Neutrophil (primary cell): ENCODE measurements around the gene MS4A15.

Experiments
- H3K27ac ChIP-seq: fragments of 200-600 bp; sonication (generic); 2 replicates; pipeline ENCODE4 v1.5.1; 2016; ENCODE audit warnings: mild to moderate bottlenecking, moderate library complexity
- H3K27me3 ChIP-seq: fragments of 200-600 bp; sonication (generic); 2 replicates; pipeline ENCODE4 v1.6.0; 2016; ENCODE audit warnings: mild to moderate bottlenecking
- H3K36me3 ChIP-seq: fragments of 200-600 bp; sonication (generic); 2 replicates; pipeline ENCODE4 v1.5.1; 2017
- H3K4me1 ChIP-seq, 2 experiments: fragments of 200-600 bp in 1 of 2; sonication (generic) in 1 of 2; 1 replicate in 1 of 2; 2 replicates in 1 of 2; pipeline versions ENCODE4 v1.5.1 to v1.6.1; 2013 to 2016; ENCODE audit warnings: low read depth in 1 of 2, low read length in 1 of 2, mild to moderate bottlenecking in 1 of 2, moderate library complexity in 1 of 2; ENCODE audit not compliant: control insufficient read depth in 1 of 2, insufficient read depth in 1 of 2
- H3K4me3 ChIP-seq, 2 experiments: fragments of 200-600 bp in 1 of 2; sonication (generic) in 1 of 2; 1 replicate in 1 of 2; 2 replicates in 1 of 2; pipeline ENCODE4 v1.5.1; 2013 to 2016; ENCODE audit warnings: low read depth in 1 of 2, low read length in 1 of 2, mild to moderate bottlenecking in 1 of 2, moderate library complexity in 1 of 2
- H3K9me3 ChIP-seq: fragments of 200-600 bp; sonication (generic); 2 replicates; pipeline ENCODE4 v1.5.1; 2016
- TF ChIP-seq, protein P1 (sequence below): fragments of 200-600 bp; sonication (generic); IDR thresholded peaks from 2 replicates; pipeline ENCODE4 v1.5.1; 2016; ENCODE audit warnings: antibody characterized with exemption

The MS4A15 gene

DNA sequence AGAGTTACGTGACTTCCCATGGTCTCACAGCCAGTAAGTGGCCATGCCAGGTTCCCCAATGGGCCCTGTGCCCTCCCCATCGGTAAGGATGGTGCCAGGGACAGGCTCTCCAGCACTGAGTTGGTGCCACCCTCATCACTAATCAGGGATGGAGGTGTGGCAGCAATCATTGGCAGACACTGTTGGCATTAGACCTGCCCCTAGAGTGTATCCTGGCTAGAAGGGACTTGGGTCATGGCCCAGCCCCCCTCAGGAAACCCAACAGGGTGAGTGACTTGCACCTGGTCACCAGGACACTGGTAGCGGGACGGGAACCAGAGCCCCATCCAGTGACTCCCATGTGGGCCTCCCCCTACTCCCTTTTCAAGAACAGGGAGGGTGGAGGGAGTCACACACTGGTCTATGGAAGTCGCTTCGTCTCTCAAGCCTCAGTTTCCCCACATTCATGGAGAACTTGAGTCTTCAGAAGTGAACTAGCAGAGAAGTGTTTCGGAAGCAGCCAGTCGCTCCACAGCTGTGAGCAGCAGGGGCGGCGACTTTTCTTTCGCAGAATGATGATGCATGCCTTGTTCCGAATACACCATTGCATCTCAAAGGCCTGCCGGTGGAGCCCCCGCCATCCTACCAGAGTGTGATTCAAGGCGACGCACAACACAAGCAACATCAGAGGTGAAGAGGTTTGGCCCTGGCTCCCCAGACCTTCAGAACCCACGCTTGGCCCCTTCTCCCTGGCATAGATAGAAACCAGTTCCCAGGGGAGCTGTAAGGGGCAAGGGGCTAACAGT, 41.4 kb downstream of the MS4A15 start:
- Histone ChIP-seq H3K36me3 (no peaks in the 10 kb centered on the region), H3K4me1 (no peaks in the 10 kb centered on the region), H3K27me3 (peaks cover 5% of the 10 kb centered on the region), H3K9me3 (no peaks in the 10 kb centered on the region), H3K4me3 (no peak overlapping the region), H3K27ac (no peak overlapping the region)
- TF ChIP-seq, protein P1, sequence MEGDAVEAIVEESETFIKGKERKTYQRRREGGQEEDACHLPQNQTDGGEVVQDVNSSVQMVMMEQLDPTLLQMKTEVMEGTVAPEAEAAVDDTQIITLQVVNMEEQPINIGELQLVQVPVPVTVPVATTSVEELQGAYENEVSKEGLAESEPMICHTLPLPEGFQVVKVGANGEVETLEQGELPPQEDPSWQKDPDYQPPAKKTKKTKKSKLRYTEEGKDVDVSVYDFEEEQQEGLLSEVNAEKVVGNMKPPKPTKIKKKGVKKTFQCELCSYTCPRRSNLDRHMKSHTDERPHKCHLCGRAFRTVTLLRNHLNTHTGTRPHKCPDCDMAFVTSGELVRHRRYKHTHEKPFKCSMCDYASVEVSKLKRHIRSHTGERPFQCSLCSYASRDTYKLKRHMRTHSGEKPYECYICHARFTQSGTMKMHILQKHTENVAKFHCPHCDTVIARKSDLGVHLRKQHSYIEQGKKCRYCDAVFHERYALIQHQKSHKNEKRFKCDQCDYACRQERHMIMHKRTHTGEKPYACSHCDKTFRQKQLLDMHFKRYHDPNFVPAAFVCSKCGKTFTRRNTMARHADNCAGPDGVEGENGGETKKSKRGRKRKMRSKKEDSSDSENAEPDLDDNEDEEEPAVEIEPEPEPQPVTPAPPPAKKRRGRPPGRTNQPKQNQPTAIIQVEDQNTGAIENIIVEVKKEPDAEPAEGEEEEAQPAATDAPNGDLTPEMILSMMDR, result no peak

DNA sequence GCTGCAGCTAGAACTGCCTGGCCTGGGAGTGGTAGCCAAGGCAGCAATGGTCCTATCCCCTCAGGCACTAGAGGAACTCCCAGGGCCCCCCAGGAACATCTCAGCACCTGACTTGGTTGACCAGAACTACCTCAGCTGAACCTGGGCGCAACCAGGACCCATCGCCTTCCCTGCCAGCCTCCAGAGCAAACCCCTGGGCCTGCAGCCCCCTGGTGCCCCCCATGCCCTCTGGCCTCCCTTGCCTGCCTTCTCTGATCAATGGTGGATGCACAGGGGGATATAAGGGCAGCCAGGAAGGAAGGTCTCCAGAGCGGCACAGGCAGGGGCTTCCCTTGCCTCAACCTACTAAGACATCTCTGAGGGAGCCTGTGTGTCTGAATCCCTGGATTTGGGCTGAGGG, 42.0 kb downstream of the MS4A15 start:
- H3K9me3 ChIP-seq, result no peaks in the 10 kb centered on the region
- H3K4me3 ChIP-seq, result no peak overlapping the region
- H3K27me3 ChIP-seq, result peaks cover 5% of the 10 kb centered on the region
- no peaks in the 10 kb centered on the region for H3K4me1 ChIP-seq
- no peak overlapping the region for H3K27ac ChIP-seq
- no peaks in the 10 kb centered on the region for H3K36me3 ChIP-seq
- TF ChIP-seq, protein P1, result no peak

DNA sequence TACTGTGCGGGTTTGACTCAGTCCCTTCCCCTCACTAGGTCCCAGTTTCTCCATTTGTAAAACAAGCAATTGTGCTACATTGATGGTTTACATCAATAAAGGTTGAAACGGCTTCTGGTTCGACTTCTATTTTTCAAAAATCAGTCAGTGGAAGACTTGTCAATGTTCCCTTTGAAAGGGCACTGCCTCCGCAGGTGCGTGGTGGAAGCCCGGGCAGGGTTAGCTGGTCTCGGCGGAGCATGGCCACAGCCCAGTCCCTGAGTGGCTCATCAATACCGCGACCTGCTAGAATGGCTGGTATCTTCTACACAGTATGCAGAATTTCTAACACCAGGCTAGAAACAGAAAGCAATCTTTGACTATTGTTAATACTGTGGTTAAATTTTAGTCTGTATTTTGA, 44.5 kb downstream of the MS4A15 start:
- Histone ChIP-seq H3K4me3 (no peak overlapping the region), H3K36me3 (no peaks in the 10 kb centered on the region), H3K4me1 (no peaks in the 10 kb centered on the region), H3K27me3 (peaks cover 5% of the 10 kb centered on the region), H3K9me3 (no peaks in the 10 kb centered on the region), H3K27ac (no peak overlapping the region)
- TF ChIP-seq, protein P1, result no peak

DNA sequence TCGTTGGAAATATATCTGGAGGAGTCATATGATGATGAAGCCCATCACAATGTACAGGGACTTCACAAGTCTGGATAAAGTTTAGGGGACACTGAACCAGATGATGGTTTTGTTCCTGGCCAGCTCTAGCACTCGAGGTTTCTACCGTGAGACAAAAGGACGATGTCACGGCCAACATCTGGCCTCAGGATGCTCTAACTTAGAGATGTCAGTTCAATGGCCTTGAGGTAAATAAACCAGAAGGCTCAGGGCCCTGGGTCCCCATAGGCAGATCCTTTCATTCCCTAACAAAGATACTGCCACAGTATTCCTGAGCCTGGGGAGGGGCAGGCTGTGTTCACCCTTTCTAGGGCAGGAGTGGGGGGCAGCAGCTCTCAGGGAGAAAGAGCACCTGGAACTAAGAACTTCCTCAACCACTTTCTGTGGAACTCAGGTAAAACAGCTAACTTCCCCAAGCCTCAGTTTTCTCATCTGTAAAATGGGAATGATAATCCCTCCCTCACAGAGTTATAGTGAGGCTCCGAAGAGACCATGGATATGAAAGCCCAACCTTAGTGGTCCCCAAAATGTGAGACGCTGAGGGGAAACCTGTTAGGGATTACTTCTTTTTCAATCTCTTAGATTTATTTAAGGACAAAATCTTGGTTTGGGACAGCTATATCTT, 46.7 kb downstream of the MS4A15 start:
- Histone ChIP-seq H3K36me3 (no peaks in the 10 kb centered on the region), H3K4me3 (no peak overlapping the region), H3K9me3 (no peaks in the 10 kb centered on the region)

DNA sequence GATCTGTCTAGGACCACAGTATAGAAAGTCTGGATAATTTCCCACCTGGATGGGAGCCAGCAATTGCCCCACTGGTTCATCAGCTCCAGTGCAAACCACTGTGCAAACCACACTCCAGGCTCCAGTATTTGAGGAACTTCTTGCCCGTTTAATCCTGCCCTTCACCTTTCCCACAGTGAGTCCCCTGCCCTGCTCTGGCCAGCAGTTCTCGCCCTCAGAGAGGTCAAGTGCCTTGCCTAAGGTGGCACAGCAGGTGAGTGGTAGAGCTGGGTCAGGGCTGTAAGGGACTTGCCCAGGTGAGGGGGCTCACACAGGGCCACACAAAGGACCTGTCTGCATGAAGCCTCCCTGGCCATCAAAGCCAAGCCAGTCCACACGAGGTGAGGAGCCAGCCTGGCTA, 52.6 kb downstream of the MS4A15 start:
- no peaks in the 10 kb centered on the region for H3K9me3 ChIP-seq
- no peaks in the 10 kb centered on the region for H3K4me1 ChIP-seq
- no peak overlapping the region for H3K27ac ChIP-seq
- H3K27me3 ChIP-seq, result peaks cover 17% of the 10 kb centered on the region
- no peak overlapping the region for H3K4me3 ChIP-seq
- no peaks in the 10 kb centered on the region for H3K36me3 ChIP-seq
- TF ChIP-seq, protein P1, result no peak

More for the DNA sequence above, 46.7 kb downstream of the MS4A15 start:
- TF ChIP-seq, protein P1, result no peak
- no peak overlapping the region for H3K27ac ChIP-seq
- H3K4me1 ChIP-seq, result no peaks in the 10 kb centered on the region
- peaks cover 5% of the 10 kb centered on the region for H3K27me3 ChIP-seq
